ENCODE results near the gene SPATA9.

The SPATA9 gene

DNA sequence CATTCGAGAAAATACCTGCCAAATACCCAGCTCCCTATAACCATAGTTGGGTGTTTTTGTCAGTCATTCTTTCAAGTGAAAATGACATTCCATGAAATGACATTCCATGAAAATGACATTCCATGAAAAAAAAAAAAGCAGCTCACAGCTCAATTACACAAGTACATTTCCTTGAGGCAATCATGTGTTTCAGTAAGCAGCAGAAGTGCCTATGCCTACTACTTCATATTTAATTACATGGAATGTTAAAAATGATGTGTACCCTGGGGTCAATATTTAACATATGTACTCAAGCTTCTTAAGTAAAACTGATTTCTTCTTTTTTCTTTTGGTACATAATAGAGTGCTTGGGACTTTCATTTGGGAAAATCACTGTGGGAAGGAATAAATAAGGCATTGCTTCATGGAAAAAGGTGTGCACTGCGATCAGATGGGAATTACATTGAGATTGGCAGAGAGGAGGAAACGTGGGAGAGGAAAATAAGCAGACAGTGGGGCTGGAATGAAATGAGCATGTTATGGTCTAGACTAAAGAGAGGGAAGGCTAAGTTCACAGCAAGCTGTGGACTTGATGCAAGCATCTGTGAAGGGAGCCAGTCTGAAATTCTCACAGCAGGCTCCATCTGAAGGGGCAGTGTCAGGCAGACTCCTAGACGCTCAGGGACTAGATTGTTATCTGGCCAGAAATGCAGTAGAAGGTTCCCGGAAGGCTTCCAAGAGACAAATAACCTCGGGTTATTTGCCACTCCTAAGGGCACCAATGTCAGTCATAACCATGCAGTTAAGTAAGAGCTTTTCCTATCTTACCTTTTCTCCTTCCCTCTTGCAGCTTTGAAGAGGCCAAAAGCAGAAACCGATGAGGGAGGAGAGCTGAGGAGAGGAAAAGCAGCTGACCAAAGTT is 15.2 kb upstream of the SPATA9 start:
- H3K27ac ChIP-seq: no peak overlapping the region

GRCh38 chr5:95690333-95690732 is 7.5 kb upstream of the SPATA9 start:
- Histone ChIP-seq H3K27ac (no peak overlapping the region), H3K4me3 (no peak overlapping the region)

More for the DNA sequence above, 15.2 kb upstream of the SPATA9 start:
- no peak overlapping the region for H3K4me3 ChIP-seq

GRCh38 chr5:95689680-95690079 is 6.9 kb upstream of the SPATA9 start:
- no peak overlapping the region for H3K27ac ChIP-seq
- no peak overlapping the region for H3K4me3 ChIP-seq

- no peak overlapping the region for H3K4me3 ChIP-seq
These were observed 3.9 kb upstream of the SPATA9 start for GRCh38 chr5:95686651-95687050.

DNA sequence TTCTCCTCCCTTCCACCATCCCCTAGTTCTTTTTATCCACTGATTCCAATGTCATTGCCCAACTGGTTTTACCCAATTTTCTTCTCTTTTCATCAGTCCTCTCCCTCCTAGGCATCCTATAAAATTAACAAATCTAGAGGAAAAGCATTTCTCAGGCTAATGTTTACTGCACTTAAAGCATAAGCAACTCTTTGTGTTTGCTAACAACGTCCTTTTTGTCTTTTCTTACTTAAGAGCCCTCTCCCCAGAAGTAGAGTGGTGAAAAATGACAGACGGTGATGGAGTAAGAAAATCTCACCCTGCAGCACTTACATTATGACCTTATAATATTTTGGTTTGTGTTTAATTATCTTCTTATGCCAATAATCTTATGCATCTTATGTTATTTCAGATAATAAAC is 1.6 kb upstream of the SPATA9 start:
- no peak overlapping the region for H3K27ac ChIP-seq
- no peak overlapping the region for H3K4me3 ChIP-seq

More at GRCh38 chr5:95686651-95687050, 3.9 kb upstream of the SPATA9 start:
- no peak overlapping the region for H3K27ac ChIP-seq

DNA sequence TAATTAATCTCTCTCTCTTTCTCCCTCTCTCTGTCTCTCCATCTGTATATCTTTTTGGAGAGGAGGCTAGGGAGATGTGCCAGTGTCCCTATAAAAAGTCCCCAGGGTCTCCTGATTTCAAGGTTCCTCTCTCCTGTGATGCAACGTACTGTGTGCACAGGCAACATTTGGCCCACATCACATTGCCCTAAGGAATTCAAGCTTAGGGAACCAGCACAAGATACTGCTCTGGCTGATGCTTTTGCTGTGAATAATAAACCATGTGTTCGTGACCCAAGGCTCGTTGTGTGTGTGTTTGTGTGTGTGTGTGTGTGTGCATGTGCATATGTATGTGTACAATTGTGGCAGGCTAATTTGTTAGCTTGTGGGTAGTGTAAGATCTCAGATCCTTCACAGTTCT is 9.7 kb downstream of the SPATA9 start:
- H3K4me3 ChIP-seq: no peak overlapping the region
- no peak overlapping the region for H3K27ac ChIP-seq

- Histone ChIP-seq H3K27ac (no peak overlapping the region), H3K4me3 (no peak overlapping the region)
These were observed 10.2 kb downstream of the SPATA9 start for GRCh38 chr5:95672641-95673040.

DNA sequence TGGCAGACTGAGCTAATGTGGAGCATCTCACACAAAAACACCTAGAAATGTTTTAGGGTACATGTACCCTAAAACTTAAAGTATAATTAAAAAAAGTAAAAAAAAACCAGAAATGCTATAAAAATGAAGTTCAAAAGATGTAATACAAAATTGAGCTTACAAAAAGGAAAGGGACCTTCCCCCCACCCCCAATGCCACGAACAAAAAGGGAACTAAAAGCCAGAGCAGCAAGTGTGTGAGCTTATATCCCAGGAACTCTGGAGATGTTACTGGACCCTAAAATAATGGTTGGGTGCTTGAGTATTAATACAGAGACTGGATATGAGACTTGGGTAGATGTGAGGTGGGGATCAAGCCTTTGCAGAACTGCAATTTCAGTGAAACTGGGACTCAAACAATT is 11.0 kb downstream of the SPATA9 start:
- H3K4me3 ChIP-seq: no peak overlapping the region
- H3K27ac ChIP-seq: no peak overlapping the region

- Histone ChIP-seq H3K27ac (no peak overlapping the region), H3K4me3 (no peak overlapping the region)
These were observed 12.2 kb downstream of the SPATA9 start for GRCh38 chr5:95670568-95670967.

DNA sequence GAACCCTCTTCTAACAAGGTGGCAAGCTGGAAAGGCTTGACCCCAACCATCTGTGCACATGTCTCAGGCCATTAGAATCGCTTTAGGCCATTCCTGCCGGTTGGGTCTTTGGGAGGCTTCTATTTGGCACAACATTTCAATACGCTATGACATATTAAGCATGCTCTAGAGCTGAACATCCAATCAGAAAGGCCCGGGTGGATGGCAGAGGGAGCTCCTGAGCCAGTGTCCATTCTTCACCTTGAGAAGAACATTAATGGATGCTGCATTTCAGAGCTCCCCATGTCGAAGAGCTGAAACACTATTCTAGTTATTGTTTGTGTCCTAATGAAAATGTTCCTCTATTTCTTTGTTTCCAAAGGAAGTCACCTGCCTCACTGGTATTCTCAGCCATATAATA is 12.8 kb downstream of the SPATA9 start:
- no peak overlapping the region for H3K27ac ChIP-seq
- no peak overlapping the region for H3K4me3 ChIP-seq

GRCh38 chr5:95669540-95669939 is 13.3 kb downstream of the SPATA9 start:
- Histone ChIP-seq H3K27ac (peak overlapping the region in 1 of 21 experiments; percentile 20), H3K4me3 (no peak overlapping the region)

DNA sequence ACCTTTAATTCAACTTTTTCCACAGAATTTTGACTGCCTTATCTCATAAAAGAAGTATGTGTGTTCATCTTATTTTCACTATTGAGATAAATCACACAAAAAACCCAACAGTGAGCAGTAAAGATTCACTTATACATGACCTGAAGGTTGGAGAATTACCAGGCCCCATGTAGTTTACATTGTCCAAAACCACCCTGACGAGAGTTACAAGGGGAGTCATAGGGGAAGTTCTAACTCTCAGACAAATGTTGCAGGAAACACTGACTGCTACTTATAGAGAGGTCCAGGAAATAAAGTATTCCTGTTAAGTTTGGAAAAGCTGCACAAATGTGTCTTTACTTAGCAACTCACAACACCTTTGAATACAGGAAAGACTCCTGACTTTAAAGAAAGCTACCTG is 14.1 kb downstream of the SPATA9 start:
- Histone ChIP-seq H3K27ac (peak overlapping the region in 2 of 21 experiments; percentile 50 to 54), H3K4me3 (no peak overlapping the region)

GRCh38 chr5:95668216-95668615 is 14.6 kb downstream of the SPATA9 start:
- no peak overlapping the region for H3K4me3 ChIP-seq
- H3K27ac ChIP-seq: no peak overlapping the region

- Histone ChIP-seq H3K4me3 (no peak overlapping the region), H3K27ac (no peak overlapping the region)
These were observed 15.1 kb downstream of the SPATA9 start for GRCh38 chr5:95667678-95668077.

DNA sequence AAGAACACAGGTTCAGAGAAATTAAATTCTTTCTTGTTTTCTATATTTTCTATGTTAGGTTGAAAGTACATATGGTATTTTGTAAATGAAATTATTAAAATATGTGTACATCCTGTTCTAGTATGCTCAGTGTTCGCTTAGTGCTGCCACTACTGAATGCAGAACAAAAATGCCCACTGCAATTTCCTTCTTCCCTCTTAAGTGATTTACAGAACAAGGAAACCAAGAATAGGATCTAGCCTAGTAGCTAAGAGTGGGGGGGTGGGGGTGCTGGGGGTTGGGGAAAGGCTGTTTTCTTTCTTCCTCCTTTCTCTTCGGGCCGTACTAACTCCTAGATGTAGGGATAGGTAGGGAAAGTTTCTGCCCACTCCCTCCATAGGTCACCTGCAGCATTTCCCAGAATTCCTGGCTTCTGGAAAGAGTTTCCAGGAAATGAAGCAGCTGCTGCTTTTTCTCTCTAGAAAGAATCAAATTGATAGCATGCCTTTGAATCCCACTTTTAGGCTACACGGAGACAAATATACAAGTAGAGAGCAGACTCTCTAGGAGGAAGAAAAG is 15.7 kb downstream of the SPATA9 start:
- no peak overlapping the region for H3K27ac ChIP-seq
- H3K4me3 ChIP-seq: no peak overlapping the region

GRCh38 chr5:95664204-95664786 is 18.5 kb downstream of the SPATA9 start:
- Histone ChIP-seq H3K27ac (peak overlapping the region in 1 of 21 experiments; percentile 51), H3K4me3 (no peak overlapping the region)

DNA sequence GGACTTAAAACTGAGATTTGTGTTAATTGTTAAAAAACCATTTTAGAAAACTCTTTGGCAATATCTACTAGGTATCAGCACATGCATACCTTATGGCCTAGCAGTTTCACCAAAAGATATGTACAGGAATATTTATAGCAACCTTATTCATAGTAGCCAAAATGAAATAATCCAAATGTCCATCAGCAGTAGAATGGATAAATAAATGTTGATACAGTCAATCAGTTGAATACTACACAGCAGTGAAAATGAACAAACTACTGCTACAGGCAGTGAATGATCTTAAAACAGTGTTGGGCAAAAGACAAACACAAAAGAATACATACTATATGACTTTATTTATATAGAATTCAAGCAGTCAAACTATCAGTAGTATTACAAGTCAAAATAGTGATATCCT is 19.8 kb downstream of the SPATA9 start:
- Histone ChIP-seq H3K4me3 (no peak overlapping the region), H3K27ac (no peak overlapping the region)

GRCh38 chr5:95660060-95660459 is 22.7 kb downstream of the SPATA9 start:
- no peak overlapping the region for H3K4me3 ChIP-seq
- no peak overlapping the region for H3K27ac ChIP-seq

DNA sequence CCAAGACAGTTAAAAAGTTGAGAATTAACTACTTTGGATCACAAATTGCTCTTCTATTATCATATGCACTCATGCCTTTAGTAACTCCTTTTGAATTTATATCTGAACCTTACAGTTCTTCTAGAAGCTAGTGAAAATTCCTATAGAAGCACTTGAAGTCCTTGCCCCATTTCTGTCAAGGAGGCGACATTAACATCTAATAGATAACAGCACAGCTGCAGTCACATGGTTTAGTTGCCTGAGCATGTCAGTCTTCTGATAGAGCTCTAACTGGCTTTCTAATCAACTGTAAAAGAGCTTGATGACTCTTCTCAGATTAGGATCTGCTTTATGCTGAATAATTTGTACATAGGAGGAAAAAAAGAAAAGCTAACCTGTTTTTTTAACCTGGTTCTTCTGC is 27.2 kb downstream of the SPATA9 start:
- Histone ChIP-seq H3K4me3 (no peak overlapping the region), H3K27ac (no peak overlapping the region)

DNA sequence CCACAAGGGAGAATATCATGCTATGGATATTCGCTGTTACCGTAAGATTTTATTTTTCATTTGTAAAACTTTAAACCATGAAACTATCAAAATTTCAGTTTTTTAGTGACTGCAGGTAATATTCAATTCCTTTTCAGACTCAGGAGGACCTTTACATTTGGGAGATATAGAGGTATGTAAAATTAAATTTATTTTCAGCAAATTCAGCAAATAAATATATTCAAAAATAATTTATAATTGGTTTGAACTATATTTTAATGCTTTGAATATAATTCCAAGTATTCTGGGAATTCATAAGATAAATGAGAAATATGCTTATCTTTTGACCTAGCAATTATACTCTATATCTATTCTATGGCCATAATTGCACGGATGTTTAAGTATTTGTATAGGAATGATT is 28.6 kb downstream of the SPATA9 start:
- Histone ChIP-seq H3K4me3 (no peak overlapping the region), H3K27ac (no peak overlapping the region)

GRCh38 chr5:95652849-95653248 is 29.9 kb downstream of the SPATA9 start:
- H3K27ac ChIP-seq: no peak overlapping the region
- H3K4me3 ChIP-seq: no peak overlapping the region

Measured in skin epidermis (tissue), 12 donors.